ENCODE data around the gene FADS2. TPM values are rescaled to one million over a fixed set of nuclear protein-coding genes. Genes with fewer than 3 reads are reported as not detected.

Gene FADS2
- total and polyA plus RNA-seq, 2 of the 13 experiments (the other 11 are each of a cell fraction or from before 2014, with no cell fraction given): 90.1 to 124 TPM

GRCh38 chr11:61890529-61891330 is 62.6 kb downstream of the FADS2 start (continued):
- TF ChIP-seq PAWR (CRISPR knock-in tag; IDR thresholded peaks at IDR 0.05; ENCODE audit: borderline replicate concordance) (no peak), HNRNPH1 (optimal IDR thresholded peaks at IDR 0.05; ENCODE audit: low read depth, low read length) (no peak), ZFP91 (CRISPR knock-in tag; IDR thresholded peaks at IDR 0.05; ENCODE audit: borderline replicate concordance) (peak; percentile 21; the same call in 1 of the 2 replicates), ELF3 (CRISPR knock-in tag; IDR thresholded peaks at IDR 0.05) (no peak), ZNF770 (CRISPR knock-in tag; IDR thresholded peaks at IDR 0.05) (no peak), RFX1 (IDR thresholded peaks at IDR 0.05) (no peak), KAT2B (IDR thresholded peaks at IDR 0.05; ENCODE audit: borderline replicate concordance, low read depth, low read length) (no peak), ZHX1 (CRISPR knock-in tag; IDR thresholded peaks at IDR 0.05; ENCODE audit: low read depth) (no peak; the same call in 1 of the 2 replicates), SUZ12 (IDR thresholded peaks at IDR 0.05; ENCODE audit: low read depth, low read length) (no peak), KDM3A (CRISPR knock-in tag; IDR thresholded peaks at IDR 0.05; ENCODE audit: low read depth) (0 out of 2 replicates have a peak, but pooled peaks have one; percentile 53), ZBED4 (CRISPR knock-in tag; IDR thresholded peaks at IDR 0.05; ENCODE audit: borderline replicate concordance) (no peak), FOXO4 (CRISPR knock-in tag; conservative IDR thresholded peaks at IDR 0.05) (no peak), NR1H2 (CRISPR knock-in tag; IDR thresholded peaks at IDR 0.05; ENCODE audit: borderline replicate concordance, low read depth) (no peak), DBP (CRISPR knock-in tag; IDR thresholded peaks at IDR 0.05; ENCODE audit: not compliant biosample characterization) (no peak)

Data from HepG2 (cell line).